Neural progenitor cell (in vitro differentiated cells): ENCODE results near the gene NSMCE1.

Experiments used
- CTCF ChIP-seq: fragments of 200-600 bp; sonication (generic); IDR thresholded peaks from 2 replicates; pipeline ENCODE4 v1.5.1; 2017; ENCODE audit warnings: antibody characterized with exemption, mild to moderate bottlenecking
- EZH2 ChIP-seq: fragments of 200-600 bp; sonication (generic); IDR thresholded peaks from 2 replicates; pipeline ENCODE4 v1.6.1; 2017; ENCODE audit warnings: antibody characterized with exemption, mild to moderate bottlenecking, moderate library complexity
- EZH2phosphoT487 ChIP-seq: fragments of 200-600 bp; sonication (generic); IDR thresholded peaks from 2 replicates; pipeline ENCODE4 v1.6.1; 2017; ENCODE audit warnings: antibody characterized with exemption

DNA sequence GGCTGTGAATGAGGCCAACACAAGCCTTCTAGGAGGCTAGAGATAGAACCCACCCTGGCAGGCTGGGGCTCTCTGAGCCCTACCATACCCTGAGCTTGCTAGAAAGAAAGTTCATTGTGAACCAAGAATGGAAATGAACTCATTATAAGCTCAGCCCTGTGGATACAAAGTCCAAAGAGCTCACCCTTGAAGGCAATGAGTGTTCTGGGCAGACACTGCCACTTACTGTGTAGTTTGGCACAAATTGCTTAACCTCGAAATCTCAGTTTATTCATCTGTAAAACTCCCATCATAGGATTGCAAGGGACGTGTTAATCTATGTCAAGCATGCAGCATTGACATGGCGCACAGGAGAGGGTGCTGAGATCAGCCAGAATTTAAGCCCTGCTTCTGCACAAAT lies 59.8 kb downstream of the NSMCE1 start:
- TF ChIP-seq CTCF (no peak), EZH2phosphoT487 (no peak), EZH2 (no peak)
